Stimulated activated CD4-positive, alpha-beta T cell treated with anti-CD3 and anti-CD28 coated beads, Interleukin-4, amount 100 ng/mL, for 4 hours (primary cell): ENCODE data around the gene AQP12B.
"Not testable (repeated sequence)": the region's sequence is repeated elsewhere in the genome, so short reads cannot be mapped to it uniquely, and the experiment has no call there.

ENCODE experiments used
- DNase-seq, 2 experiments: peaks; one replicate each; pipeline ENCODE4 v3.0.0-alpha.2; 2020

AQP12B gene

DNA sequence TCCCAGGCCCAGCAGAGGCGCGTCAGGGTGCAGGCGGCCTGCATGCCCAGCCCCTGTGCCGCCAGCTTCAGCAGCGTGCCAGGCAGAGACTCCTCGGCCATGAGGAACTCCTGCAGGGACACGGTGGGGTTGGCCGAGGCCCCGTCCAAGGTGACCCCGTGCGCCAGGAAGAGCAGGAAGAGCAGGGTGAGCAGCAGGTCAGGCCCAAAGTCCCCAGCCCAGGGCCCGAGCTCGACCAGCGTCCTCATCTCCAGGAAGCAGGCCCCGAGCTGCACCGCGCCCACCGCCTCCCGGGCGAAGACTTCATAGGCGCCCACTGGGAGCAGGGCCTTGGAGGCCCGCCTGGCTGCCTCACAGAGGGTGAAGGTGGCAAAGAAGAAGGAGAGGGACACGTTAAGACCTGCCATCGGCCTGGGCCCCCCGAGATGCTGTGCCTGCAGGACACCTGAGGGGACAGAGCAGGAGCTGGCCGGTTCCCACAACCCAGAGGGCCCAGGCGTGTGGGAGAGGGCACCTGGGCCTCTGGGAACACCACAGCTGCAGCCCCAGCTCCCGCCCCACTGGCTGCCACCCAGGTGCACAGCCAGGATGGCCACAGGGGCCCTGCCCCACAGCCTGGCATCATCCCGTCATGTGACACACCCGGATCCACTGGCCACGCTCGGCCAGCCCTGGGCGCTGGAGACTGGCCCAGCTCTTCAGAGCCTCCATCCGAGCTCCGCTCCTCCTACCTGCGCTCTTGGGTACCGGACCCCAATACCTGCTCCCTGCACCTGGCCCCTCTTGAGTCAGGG is at the start of gene AQP12B:
TSS of gene AQP12B (minus strand) at position 455 of the 794 bp plus-strand sequence. CDS start at position 407, 48 bp downstream.
- DNase-seq, result not testable (repeated sequence)

- DNase-seq, result no peak
Observed at GRCh38 chr2:240732184-240732583, 49.5 kb upstream of the AQP12B start.

GRCh38 chr2:240731178-240731545 is 48.5 kb upstream of the AQP12B start:
- no peak for DNase-seq

GRCh38 chr2:240730501-240731177 is 48.0 kb upstream of the AQP12B start:
- no peak for DNase-seq

- DNase-seq, result no peak
Observed at GRCh38 chr2:240728827-240729226, 46.1 kb upstream of the AQP12B start.

DNA sequence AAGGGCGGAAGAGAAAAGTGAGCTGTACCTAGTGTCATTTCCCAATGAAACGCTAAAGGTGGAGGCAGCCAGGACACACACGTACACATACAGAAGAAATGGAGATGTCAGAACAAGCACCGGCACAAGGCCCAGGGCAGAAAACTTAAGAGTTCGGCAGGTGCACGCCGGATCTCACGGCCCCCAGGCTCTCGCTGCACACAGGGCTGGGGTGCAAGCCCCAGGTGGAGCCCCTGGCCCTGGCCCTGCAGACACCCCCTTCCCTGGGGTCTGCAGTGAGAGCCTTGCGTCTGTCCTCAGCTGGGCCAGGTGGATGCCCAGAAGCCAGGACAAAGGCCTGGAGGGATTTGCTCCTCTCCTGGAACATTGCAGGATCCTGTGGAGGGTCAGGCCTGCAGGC is 45.7 kb upstream of the AQP12B start:
- DNase-seq, result no peak

DNA sequence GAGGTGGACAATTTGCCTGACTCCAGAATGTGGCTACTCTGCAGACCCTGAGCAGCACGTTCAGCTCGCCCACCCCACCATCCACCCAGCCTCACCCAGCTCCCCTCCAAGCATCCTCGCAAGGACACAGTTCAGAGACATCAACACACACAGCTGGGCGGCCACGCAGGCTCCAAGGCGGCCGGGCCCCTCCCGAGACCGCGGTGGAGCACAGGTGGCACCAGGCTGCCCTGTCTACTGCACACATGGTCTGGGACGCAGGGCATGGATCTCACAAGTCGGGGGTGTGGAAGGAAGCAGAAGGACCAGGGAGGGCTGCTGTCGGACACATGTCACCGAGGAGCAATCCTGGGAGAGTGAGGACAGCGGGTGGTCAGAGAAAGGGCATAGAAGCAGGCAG is 45.2 kb upstream of the AQP12B start:
- no peak for DNase-seq

DNA sequence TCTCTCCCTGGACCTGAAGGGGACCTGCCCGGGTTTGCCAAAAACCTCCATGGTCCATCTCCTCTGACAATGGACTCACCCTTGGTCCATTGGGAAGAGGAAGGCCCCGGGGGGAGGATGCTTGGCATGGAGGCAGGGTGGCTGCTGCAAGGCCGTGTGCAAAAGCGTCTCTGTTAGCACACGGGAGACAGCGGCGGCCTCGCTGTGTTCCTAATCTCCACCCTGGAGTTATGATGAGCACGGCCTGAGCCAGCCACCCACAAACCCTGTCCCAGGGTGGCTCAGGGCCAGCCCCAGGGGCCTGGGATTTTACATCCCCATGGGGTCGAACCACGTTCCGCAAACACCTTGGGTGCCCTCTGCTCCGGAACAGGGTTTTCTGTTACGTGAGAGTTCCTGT is 44.8 kb upstream of the AQP12B start:
- DNase-seq, result no peak

DNA sequence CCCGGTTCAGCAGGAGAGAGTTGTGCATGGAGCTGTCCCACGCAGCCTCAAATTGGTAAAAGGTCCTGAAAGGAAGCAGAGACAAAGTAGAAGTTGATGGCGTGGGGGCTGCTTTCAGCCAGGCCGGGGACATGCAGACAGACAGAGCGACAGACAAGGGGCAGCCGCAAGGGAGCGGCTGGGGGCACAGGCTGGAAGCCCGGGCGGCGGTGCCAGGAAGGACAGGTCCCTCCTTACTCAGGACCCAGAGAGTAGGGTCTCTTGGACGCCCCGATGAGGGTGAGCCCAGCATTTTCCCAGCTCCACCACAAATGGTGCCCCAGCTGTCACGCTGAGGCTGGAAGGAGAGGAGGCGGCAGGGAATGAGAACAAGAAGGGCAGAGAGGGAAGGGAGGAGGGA is 44.2 kb upstream of the AQP12B start:
- DNase-seq, result no peak

GRCh38 chr2:240725671-240726070 is 43.0 kb upstream of the AQP12B start:
- DNase-seq, result no peak

GRCh38 chr2:240725266-240725665 is 42.6 kb upstream of the AQP12B start:
- DNase-seq, result no peak

DNA sequence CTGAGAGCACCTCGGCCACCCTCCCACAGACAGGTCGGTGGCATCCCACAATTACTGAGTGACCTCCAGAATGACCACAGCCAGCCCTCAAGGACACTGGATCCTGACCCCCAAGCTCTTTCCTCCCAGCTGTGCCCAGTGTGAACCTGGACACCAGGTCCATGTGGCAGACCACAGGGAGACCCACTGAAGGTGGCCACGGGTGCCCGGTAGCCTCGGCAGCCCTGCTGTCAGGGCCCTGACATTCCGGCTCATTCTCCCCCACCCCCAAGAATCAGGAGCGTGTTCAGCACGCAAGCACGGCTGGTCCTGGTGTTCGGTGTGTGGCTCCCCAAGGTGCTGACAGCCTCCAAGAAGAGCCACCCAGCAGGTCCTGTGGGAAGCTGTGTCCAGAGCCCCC is 41.7 kb upstream of the AQP12B start:
- DNase-seq, result no peak

DNA sequence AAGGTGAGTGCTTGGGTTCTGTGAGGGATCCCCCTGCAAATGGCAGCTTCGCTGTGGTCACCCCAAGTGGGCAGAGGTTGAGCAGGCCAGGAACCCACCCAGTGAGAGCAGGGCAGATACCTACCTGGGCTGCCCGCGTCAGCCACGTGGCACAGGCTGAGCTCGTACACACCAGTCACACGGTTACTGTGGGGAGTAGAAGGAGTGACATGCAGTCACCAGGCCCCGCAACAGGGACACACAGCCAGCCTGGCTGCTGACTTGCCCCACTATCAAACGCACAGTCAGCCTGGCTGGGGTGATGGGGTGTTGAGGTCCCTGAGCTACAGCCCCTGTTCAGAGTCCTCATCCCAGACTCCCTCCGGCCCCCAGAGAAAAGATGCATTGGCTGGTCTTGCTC is 41.2 kb upstream of the AQP12B start:
- DNase-seq, result no peak

DNA sequence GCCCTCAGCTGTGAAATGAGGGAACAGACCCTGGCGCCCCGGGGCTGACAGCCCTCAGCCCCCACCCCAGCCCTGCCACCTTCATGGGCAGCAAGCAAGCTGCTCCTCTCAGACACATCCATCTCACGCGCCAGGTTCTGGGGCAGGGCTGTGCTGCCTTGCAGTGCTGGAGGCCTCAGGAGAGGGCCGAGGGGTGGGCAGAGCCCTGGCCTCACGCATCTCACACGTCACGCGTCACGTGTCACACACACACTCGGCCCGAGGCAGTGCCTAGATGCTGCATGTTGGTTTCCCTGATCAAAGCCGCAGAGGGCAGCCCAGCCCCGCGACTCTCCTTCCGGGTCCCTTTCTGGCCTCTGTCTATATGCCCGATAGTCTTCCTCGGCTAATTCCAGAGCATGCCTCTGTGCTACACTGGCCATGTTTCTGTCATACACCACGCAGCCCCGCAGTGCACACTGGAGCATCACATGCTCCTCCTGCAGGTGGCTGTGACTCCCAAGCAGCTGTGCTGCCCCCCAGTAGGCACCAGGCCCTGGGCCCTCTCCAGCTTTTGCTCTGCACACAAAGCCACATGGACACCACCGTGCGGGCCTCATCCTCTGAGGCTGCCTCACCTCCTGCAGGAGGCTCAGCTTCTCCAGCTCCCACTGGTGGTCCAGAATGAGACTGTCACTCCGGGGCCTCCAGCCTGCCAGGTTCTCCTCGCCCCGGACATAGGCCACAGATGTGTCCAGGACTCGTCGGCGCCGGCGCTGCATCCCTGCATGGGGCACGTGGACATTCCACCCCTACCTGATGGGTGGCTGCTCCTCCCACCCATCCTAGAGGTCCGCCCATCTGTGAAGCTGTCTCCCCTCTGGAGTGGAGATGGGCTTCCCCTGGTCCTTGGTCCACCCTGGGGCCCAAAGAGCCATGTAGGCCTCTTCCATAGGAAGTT is 40.4 kb upstream of the AQP12B start:
- no peak for DNase-seq

DNA sequence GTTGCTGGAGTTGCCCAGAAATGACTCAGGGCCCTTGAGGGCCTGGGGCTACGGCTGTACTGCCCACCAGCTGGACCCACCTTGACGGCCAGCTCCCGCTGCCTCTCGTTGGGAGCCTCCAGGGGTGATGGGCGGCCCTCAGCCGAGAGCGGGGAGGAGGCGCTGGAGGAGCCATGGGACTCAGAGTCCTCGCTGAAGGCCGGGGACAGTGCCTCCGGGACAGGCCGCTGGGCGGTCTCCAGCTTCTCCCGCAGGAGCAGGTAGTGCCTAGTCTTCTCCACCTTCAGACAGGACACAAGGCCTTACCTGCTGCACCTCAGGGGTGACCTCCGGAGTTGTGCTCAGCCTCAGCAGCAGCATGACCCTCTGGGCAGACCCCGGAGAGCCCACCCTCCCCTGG is 39.7 kb upstream of the AQP12B start:
- DNase-seq, result no peak

GRCh38 chr2:240721596-240722180 is 39.0 kb upstream of the AQP12B start:
- no peak for DNase-seq

DNA sequence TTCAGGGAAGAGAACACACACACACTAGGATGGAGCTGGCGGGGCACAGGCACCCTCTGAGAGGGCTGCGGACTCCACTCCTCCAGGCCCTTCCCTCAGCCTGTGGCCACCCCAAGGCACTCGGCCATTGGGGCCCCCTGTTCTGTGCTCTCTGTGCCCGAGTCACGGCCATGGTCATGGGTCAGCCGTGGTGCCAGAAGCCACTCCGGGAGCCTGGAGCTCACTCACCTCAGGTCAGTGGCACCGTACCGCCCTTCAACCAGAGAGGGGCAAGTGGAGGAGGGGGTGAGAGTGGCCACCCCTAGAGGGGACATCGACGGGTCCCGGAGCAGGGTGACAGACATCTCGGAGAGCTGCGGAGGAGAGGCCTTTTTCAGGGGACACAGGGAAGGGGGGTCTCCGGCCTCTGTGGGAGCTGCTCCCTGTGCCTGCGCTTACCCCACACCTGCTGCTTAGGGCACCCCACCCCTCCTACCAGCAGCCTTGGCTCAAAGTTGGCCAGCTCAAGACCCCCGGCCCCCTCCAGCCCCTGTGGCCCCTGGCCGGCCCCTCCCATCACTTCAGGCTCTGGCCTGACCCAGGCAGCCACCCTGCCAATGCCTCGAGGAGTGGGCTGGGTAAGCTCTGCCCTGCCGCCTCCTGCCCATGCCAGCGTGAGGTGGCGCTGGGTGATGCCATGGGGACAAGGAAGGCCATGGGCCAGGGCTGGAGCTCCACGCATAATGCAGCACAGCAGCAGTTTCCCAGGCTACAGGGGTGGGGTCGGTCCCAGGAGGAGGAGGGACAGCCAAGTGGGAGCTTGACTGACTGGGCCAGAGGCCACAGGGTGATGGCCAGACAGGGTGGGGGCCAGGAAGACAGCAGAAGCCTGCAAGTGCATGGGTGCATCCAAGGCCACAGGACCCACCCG is 38.3 kb upstream of the AQP12B start:
- no peak for DNase-seq

DNA sequence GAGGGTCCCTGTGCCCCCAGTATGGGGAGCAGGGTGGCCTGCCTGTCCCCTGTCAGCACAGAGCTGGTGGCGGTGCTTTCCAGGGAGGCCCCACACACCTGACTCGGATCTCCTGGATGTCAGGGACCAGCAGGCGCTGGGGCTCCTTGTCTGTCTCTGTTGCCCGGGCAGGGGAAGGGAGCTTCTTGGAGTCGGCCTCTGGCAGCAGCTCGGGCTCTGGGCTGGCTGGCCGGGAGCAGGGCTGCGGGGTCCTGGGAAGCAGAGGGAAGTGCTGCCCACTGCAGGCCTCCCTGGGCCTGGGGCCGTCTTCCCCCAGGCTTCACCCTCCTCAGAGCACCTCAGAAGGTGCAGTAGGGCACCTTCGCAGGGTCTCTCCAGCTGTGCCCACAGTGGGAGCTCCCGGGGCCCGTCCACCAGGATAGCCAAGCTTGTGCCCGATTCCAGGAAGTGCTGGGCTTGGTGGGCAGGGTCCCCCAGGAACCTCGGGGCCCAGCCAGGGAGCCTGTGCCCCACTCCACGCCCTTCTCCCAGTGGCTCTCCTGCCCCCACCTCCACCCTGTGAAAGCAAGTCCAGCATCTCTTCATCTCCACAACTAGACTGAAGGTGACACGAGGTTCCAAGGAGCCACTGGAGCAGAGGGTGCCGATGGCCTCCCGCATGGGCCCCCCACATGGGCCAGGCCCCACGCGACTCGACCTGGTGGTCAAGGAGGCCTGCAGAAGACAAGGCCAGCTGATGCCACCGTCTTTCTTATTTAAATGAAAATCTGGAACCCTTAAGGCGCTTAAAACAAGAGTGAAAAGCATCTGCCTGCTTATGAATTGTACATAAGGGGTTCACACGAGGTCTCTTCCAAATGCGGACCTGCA is 37.2 kb upstream of the AQP12B start:
- DNase-seq, result no peak

DNA sequence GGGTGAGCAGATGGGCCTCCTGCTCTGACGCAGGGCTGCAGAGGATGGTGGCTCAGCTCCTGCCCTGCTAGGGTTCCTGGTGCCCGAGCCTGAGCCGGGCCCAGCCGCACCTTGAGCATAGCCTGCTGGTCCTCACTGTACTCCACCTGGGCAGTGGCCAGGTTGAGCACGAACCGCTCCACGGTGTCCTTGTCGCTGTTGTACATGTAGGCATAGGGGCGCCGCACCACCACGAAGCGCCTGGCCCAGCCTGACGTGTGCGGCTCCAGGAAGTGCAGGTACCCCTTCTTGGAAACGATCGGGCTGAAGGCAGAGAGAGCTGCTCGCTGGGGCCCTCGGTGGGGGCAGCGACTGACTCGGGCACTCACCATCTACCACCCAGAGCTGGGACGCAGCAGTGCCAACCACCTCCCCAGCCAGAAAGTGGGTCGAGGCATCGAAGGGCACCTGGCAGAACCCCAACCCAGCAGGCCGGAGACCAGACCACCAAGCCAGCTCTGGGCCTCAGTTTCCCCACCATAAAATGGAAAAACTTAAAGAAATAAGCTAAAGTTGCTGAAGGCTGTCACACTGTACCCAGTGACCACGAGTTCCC is 36.3 kb upstream of the AQP12B start:
- no peak for DNase-seq
